ENCODE results near the gene MYNN.
A peak's percentile ranks its signal among the peaks of the same experiment; 100 is the strongest.
"Not testable (repeated sequence)": the region's sequence is repeated elsewhere in the genome, so short reads cannot be mapped to it uniquely, and the experiment has no call there.

The MYNN gene

DNA sequence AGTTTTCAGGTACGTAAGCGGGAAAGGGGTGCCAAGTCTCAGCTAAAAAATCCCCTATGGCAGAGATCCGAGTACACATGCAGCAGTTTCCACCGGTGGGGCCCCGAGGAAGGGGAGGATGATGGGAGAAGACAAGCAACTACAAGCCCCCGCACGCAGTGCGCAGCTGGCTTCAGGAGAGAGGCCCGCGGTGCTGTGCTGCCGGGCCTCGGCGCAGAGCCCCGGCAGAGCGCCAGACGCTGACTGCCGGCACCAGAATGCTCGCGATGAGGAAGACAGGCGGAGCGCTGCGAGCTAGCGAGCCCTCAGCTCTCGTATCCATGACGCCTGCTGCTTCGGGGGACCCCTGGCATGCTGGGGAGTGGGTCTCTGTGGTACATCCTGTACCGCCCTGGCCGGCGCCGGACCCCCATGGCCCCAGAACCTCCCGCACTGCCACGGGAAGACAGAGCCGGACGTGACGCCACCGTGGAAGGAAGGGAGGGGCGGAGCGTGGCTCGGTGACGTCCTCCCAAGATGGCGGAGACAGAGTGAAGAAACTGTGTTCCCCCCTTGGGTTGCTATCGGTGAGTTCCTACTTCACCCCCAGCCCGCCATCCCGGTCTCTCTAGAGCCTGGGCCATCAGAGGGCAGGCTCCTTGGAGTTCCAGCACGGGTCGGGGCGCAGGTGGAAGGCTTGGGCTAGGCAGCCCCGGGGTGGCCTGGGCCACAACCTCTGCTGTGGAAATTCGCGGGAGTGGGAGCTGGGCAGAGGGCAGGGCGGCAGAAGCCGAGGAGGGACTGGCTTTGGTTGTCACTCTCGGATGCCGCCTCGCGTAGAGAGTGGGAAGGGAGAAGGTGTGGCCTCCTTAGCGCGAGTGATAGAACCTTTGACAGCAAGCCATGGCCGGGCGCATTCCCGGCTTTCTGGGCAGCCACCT is at the start of gene MYNN:
Gene MYNN, plus strand, starts transcription at position 500 of the 920 bp plus-strand sequence. CDS start 900 bp downstream, outside the sequence.
- peak; percentile 88 for DNase-seq

DNA sequence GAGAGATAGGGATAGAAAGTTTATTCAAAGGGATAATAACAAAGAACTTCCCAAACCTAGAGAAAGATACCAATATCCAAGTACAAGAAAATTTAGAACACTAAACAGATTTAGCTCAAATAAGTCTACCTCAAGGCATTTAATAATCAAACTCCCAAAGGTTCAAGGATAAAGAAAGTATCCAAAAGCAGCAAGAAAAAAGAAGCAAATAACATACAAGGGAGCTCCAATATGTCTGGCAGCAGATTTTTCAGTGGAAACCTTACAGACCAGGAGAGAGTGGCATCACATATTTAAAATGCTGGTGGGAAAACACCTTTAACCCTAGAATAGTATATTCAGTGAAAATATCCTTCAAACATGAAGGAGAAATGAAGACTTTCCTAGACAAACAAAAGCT is 41.3 kb upstream of the MYNN start:
- DNase-seq = not testable (repeated sequence)

DNA sequence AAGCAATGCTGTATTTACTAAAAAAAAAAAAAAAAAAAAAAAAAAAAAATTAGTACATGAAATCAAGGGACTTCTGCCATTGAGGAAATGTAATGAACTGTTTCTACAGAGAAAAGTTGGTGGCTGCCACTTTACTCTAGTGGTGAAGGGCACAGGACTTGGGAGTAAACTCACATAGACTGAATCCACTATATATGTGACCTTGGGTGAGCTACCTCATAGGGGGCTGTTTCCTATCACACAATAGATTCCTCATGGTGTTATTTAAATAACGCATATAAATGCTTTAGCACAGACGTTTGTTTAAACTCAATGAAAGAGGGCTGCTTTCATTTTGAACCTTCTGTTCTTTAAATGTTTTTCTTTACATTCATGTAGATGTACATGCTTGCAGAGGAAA is 34.1 kb upstream of the MYNN start:
- no peak for DNase-seq

DNA sequence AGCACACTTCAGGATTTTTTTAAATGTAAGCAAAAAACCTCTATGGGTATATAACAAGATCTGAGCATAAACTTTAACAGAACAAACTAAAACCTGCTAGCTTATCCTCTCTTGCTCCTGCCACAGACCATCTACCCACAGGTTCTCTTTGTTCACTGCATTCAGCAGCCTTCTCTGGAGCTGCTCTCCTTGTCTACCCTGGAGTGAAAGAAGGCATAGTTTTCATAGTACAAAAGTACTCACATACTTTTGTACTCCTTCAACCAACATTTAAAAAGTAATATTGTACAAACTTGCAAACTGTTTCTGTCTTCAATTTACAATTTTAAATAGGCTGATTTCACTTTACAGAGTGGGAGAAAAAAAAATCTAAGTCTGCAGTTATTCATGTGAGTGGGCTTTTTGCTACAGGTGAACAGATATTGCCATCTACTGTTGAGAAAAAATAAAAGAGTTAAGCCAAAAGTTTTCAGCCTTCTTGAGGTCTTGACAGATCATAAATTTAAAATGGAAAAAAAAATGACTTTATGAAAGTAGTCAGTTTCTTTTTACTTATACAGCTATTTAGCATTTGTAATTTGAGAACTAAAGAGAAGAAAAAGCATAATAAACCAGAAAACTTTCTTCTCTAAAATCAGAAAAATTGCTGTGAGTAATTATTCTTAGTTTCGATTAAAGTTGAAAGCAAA is 28.7 kb upstream of the MYNN start:
- no peak for DNase-seq

DNA sequence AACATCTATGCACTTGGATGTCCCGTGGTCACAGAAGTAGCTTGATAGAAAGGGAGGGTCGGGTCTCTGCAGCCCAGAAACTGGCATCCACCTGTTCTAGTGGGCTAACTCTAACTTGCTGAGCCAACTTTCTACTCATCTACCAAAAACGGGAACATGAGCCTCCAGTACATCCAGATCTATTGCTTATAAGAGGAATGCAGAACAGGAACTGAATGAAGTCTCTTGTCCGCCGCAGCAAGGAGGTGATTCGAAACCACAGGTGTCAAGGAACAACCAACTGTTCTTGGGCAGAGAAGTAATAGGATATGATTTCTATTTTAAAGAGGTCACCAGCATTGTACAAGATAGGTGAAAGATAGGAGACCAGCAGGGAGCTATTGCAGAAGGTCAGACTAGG is 26.3 kb upstream of the MYNN start:
- no peak for DNase-seq

DNA sequence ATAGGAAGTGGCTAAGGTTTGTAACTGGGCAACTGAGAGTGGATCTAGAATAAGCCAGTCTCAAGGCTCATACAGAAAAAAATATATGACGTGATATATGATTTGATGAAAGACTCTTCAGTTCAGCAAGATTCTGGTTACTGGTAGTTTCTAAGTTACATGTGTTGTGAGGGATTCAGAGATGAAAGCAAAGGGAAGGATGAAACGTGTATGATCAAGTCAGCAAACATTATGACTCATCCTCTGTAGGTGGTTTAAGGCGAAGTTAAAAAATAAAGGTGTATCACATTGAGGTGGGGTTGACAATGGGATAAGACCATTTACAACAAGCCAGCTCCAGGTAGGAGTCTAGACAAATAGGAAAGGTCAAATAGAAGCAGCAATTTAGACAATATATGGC is 24.5 kb upstream of the MYNN start:
- DNase-seq = no peak

DNA sequence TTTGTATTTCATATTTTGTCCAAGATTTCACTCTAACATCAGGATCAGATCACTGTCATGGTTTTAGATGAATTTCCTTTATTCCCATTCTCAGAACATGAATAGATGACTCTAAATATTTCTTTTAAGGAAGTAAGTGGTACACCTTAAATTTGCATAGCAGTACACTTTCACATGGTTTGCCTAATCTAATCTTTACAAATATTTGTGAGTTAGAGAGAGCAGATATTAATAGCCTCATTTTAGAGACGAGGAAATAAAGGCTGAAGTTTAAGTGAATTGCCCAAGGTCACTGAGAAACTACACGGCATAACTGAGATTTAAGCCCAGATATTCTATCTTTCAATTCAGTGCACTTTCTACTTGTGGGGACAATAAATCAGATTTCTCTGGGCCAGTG is 22.5 kb upstream of the MYNN start:
- DNase-seq = no peak

DNA sequence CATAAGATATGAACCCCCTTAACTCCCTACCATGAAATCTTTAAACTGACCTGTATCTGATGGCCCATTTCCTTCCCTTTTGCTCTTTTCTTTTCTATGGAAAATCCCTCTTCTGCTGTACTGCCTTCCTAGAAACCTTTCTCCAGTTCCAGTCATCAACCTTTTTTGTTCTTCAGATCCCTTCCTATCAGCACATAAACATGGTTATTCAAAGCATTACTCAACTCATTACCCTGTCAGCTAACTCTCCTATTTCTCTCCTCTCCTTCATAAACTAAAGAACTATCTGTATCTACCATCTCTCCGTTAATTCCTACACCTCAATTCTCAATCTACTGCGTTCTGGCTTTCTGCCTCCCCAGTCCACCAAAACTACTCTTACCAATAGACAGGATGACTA is 21.3 kb upstream of the MYNN start:
- DNase-seq = no peak

DNA sequence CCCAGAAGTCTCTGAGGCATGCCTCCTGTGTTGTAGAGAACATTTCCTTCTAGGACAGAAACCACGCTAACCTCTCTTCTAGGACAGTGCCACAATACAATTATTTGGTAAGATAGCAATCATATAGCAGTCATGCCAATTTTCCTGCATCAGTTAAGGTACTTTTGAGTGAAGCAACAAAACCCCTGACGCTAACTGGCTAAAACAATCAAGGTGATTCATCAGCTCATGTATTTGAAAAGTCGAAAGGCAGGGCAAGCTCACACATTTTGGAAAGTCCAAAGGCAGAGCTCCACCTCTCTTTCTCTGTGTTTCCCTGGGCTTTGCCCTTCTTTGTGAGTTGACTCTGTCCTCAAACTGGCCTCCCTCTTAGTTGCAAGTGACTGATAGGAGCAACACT is 18.5 kb upstream of the MYNN start:
- no peak for DNase-seq

DNA sequence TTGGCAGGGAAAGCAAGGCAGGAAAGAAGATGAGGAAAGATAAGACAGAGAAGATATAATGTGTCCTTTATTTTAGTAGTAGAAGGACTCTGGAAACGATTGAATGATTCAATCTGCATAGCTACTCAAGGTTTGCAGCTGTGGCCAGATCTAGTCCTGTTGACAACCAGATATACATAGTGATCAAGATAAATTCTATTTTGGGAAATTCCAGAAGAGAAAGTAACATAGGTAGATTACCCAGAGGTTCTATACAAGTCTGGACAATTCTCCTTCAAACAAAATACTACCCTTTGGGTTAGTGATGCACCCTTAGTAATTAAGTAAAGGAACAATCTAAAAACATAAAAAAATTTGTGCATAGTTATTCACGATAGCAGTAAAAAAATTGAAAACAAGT is 17.7 kb upstream of the MYNN start:
- DNase-seq = no peak

DNA sequence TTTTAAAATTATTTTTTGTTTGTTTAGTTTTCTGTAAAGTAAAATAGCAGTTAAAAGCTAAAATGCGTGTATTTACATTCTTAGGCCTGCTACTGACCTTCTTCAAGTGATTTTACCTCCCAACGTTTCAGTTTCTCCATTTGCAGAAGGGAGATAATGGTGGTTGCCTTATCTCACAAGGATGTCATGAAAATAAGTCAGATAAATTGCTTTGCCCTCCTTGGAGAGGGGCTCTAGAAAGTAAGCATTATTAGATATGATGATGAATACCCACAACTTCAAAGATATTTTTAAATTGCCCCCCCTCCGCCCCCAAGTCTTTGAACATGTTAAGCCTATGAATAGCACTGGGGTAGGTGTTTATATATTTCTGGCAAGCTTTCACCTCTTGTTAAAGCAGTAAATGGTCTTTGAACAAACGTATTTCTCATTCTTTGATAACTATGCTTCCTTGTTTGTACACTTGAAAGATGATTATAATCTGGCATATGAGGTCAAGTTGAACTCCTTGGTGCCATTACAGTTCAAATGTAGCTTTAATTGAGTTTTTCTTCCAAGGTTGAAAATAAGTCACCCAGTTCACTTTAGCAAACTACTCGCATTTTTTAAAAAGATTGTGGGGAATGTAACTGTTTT is 14.7 kb upstream of the MYNN start:
- DNase-seq = no peak

DNA sequence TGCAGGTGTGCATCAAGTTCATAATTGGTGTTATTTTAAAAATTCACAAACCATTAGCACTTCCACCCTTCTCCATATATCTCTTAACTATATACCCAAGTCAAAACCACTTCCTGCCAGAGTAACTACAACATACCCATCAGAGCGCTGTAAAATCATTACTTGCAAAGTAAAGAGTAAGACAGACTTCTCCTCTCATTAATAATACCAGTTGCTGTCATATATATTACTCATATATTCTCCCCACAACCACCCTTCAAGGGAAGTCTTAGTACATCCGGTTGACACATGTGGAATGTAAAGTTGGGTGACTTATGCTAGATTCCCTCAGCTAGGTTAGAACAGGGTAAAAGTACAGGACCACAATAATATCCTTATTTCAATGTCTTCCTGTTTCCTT is 13.9 kb upstream of the MYNN start:
- peak; percentile 88 for DNase-seq

DNA sequence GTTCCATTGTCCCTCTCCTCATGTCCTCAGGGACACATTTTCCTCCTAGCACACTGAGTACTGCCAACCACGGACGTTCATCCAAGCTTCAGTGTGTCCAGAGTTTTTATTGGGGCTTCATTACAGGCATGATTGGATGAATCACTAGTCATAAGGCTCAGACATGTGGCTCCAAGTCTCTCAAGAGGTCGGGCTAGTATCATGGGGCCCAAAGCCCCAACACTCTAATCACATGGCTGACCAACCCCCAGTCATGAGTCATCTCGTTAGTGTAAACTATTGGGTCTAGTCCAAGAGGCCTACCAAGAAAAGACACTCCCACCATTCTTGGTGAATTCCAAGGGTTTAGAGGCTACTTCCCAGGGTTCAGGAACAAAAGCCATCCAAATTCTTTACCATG is 12.7 kb upstream of the MYNN start:
- peak; percentile 76 for DNase-seq

DNA sequence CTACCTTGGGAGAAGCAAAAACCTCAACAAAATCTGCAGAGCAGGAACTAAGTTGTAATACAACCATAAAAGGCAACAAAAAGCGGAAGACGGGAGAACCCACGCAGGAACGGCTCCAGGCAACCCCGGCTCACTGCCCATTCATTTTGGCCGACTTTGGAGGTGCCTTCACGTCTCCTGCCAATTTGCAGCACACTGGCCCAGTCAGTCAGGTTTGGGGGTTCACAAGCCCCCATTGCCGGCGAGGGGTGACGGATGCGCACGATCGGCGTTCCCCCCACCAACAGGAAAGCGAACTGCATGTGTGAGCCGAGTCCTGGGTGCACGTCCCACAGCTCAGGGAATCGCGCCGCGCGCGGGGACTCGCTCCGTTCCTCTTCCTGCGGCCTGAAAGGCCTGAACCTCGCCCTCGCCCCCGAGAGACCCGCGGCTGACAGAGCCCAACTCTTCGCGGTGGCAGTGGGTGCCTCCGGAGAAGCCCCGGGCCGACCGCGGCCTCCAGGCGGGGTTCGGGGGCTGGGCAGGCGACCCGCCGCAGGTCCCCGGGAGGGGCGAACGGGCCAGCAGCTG is 8.8 kb upstream of the MYNN start:
- peak; percentile 68 for DNase-seq

DNA sequence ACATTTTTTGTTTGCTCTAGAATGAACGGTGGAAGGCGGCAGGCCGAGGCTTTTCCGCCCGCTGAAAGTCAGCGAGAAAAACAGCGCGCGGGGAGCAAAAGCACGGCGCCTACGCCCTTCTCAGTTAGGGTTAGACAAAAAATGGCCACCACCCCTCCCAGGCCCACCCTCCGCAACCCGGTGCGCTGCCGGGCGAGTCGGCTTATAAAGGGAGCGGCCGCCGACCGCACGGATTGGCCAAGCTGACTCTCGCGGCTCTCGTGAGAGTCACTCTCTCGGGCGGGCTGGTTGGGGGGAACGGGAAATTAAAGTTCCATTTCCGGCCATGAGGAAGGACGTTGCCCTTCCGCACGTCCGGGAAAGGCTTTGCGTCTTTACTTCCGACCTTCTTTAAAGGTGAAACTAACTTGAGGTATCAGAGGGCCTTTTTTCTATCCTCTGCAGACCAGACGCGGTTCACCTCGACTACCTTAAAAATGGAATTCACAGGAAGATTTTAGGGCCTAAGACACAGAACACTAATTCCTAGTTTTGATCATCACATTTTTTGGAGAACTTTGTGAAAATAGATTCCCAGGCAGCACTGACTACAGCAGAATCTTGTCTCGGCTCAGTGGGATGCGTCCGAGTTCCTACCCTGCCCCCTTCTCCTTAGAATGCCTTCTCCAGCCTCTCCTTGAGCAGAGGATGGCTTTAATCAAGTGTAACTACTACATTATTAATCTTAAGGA is 8.1 kb upstream of the MYNN start, which contains the start of gene TERC:
Gene TERC, minus strand, starts transcription at position 179 of the 731 bp plus-strand sequence.
- peak; percentile 91 for DNase-seq

DNA sequence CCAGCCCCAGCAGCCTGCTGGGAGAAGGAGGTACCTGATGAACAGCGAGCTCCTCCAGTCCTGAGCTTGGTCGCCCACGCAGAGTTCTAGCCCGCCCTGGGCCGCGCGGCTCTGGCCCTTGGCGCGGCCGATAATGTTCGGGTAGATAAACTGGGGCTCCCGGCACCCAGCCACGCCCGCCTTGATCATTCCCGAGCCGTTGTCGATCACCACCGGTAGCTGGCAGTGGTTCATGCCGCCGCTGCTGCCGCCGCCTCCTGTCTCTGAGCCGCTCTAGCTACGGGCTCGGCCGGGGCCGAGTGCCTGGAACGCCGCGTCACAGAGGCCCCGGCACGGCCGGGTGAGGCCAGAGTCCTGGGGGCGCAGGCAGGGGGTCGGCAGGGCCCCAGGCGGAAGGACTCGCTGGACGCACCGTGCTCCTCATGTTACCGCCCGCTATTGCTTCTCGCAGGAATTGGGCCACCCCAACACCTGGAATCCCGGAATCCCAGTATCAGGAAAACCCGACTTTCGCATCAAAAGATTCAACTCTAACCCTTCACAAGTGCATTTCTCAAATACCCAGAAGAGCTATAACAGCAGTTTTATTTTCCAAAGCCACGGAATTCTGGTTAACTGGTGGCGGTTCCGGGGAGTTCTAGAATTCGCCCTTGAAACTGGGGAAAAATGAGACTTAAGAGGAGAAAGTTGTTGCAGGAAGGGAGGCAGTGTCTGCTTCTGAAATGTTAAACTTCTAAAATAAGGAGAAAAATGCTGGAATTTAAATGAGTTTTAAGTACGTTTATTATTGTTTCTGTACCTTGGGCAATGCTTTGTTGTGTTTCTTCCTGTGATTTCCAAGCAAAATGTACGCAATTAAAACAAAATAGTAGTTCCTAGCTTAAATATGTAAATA is 3.7 kb upstream of the MYNN start, which contains the start of gene ACTRT3:
Gene ACTRT3, minus strand, starts transcription at position 275 of the 895 bp plus-strand sequence. Its CDS starts 41 bp downstream, at position 234.
- peak; percentile 46 for DNase-seq

DNA sequence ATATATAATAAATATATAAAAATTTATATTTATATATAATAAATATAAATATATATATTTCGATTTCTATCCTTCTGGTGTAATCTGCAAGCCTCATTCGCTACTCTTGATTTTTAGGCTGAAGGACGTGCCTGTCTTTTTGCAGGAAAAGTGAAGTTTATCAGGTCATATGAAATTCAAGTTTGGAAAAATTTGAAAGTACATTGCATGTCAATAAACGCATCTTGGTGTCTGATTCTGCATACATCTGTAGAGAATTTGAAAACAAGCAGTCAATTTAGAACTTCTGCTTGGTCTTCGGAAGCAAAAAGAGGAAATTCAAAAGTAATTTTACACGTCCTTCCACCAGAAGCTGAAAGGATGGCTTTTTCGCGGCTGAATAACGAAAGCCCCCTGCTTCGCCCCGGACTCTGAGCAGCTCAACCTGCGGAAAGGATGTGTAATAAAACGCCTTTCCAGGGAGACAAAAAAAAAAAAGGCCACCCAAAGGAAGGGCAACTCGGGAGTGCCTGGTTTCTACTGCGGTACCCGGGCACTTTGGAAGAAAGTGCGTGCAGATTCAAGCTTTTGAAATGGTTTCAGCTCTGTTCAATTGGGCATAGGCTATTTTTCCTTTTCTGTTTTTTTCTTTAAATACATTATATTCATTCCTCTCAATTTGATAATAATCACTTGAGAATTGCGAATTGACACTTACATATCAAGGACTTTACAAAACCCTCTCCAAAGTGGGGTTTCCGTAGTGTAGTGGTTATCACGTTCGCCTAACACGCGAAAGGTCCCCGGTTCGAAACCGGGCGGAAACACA is 1.5 kb upstream of the MYNN start:
- DNase-seq = peak; percentile 65

DNA sequence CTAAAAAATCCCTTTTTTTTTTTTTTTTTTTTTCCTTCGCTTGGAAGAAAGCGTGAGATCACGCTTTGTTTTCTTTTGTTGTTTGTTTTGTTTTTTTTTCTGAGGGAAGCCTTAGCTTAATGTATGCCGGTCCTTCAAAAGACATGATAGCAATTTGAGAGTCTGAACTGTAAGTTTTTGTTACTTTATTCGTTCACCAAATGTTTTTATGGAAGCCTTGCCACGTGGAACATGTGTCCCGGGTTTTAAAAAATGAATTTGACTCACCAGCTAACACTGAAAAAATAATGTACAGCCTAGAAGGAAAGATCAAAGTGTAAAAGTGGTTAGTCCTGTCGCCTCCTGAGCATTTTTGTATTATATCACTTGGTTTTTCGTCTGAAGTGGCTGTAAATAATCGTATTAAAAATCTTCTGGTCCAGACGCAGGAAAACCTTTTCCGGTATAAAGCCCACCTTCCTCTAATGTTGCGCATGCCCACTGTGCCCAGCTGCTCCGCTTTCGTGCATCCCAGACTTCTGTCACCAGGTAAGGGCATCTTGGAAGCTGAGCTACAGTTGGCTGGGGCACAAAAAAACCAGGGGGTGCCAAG is 795 bp upstream of the MYNN start:
- DNase-seq = peak; percentile 68

DNA sequence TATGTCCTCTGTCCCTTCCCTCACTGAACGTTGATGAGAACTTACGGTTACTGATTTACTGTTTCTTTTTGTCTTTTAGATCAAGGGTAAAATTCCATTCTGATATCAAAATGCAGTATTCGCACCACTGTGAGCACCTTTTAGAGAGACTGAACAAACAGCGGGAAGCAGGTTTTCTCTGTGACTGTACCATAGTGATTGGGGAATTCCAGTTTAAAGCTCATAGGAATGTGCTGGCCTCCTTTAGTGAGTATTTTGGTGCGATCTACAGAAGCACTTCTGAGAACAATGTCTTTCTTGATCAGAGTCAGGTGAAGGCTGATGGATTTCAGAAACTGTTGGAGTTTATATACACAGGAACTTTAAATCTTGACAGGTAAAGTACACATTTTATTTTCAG is 990 bp downstream of the MYNN start:
- no peak for DNase-seq

DNA sequence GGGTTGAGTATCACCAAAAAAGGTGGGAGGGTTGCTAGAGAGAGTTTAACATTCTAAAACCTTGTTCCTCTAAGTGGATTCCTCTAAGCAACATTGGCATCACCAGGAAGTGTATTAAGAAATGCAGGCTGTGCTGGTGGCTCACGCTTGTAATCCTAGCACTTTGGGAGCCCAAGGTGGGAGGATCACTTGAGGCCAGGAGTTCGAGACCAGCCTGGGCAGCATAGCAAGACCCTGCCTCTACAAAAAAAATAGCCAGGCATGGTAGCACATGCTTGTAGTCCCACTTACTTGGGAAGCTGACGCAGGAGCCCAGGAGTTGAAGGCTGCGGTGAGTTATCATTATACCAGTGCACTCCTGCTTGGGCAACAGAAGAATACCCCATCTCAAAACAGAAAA is 4.6 kb downstream of the MYNN start:
- DNase-seq = no peak

Measured in HCEC 1CT (cell line).